Transverse colon (tissue), 4 donors: ENCODE measurements around the gene TNS3.

Experiments used
- EP300 ChIP-seq: sonication (generic); formaldehyde crosslinking; IDR thresholded peaks from one replicate; pipeline ENCODE4 v1.6.1; 2017; ENCODE audit warnings: antibody characterized with exemption, low read depth
- POLR2A ChIP-seq: fragments of 450-650 bp; IDR thresholded peaks from one replicate; pipeline ENCODE4 v1.6.1; 2016; ENCODE audit warnings: antibody characterized with exemption, mild to moderate bottlenecking, moderate library complexity
- POLR2AphosphoS5 ChIP-seq, 3 donors: sonication (generic); formaldehyde crosslinking; IDR thresholded peaks; one replicate each; pipeline ENCODE4 v1.6.1; 2016; ENCODE audit warnings: antibody characterized with exemption in 3 of 3
- TF ChIP-seq, protein P1 (sequence below), 5 experiments: fragments of 200-600 bp in 3 of 5; fragments of 450-650 bp in 2 of 5; sonication (generic) in 3 of 5; IDR thresholded peaks; 1 replicate in 2 of 5; 2 replicates in 3 of 5; pipeline ENCODE4 v1.5.1; 2016 to 2017; ENCODE audit warnings: antibody characterized with exemption in 5 of 5, inconsistent platforms in 3 of 5, mild to moderate bottlenecking in 2 of 5, moderate library complexity in 1 of 5

DNA sequence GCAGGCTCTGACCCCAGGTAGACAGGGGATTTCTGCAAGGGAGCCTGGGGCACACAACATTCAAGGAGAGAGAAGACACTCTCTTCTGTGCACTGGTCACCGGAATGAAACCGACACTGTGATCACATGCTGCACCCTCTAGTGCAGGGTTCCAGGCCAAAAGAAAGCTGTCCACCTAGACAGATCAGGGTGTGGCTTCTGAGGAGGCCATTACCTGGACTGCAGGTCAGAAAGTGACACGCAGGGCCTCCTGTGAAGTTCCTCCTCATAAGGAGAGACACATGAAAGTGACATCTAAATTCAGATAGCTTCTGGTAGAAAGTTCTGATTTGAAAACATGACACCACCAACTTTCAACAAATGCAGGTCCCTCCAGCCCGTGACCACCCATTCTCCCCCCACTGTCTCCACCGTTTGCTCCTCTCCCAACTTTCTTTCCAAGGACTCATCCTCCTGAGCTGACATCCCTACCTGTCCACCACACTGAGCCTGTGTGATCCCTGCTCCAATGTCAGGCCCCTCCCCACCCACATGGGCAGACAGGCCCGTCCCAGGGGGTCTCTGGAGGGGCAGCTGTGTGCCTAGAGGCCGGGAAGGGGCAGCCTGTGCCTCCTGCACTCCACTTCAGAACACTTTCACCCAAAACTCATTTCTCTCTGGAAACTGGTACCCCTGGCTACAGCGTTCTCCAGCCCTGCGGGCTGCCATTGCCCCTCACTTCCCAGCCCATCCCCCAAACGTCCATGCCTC lies 198.0 kb downstream of the TNS3 start:
- TF ChIP-seq POLR2A (no peak), POLR2AphosphoS5 (IDR thresholded peaks at IDR 0.05) (no peak), EP300 (no peak)
- TF ChIP-seq, protein P1, sequence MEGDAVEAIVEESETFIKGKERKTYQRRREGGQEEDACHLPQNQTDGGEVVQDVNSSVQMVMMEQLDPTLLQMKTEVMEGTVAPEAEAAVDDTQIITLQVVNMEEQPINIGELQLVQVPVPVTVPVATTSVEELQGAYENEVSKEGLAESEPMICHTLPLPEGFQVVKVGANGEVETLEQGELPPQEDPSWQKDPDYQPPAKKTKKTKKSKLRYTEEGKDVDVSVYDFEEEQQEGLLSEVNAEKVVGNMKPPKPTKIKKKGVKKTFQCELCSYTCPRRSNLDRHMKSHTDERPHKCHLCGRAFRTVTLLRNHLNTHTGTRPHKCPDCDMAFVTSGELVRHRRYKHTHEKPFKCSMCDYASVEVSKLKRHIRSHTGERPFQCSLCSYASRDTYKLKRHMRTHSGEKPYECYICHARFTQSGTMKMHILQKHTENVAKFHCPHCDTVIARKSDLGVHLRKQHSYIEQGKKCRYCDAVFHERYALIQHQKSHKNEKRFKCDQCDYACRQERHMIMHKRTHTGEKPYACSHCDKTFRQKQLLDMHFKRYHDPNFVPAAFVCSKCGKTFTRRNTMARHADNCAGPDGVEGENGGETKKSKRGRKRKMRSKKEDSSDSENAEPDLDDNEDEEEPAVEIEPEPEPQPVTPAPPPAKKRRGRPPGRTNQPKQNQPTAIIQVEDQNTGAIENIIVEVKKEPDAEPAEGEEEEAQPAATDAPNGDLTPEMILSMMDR (IDR thresholded peaks at IDR 0.05), result no peak
